ENCODE measurements around the gene LRRC26.
A peak's percentile ranks its signal among the peaks of the same experiment; 100 is the strongest.

LRRC26 gene

DNA sequence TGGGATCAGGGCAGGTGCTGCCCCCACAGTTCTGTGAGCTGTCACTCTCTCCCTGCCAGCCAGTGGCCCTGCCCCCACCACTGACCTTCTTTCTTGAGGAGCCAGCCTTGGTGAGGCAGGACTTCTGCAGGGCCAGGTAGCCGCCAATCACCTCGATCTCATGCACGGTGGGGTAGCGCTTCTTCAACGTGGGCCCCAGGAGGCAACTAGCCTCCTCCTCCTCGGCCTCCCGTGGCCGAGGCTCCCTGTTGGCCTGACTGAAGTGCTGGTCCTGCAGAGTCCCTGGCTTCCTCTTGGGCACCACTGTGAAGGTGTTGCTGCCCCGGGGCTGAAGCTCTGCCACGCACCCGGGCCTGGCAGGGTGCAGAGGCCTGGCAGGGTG lies 29.0 kb upstream of the LRRC26 start:
- DNase-seq: no peak

DNA sequence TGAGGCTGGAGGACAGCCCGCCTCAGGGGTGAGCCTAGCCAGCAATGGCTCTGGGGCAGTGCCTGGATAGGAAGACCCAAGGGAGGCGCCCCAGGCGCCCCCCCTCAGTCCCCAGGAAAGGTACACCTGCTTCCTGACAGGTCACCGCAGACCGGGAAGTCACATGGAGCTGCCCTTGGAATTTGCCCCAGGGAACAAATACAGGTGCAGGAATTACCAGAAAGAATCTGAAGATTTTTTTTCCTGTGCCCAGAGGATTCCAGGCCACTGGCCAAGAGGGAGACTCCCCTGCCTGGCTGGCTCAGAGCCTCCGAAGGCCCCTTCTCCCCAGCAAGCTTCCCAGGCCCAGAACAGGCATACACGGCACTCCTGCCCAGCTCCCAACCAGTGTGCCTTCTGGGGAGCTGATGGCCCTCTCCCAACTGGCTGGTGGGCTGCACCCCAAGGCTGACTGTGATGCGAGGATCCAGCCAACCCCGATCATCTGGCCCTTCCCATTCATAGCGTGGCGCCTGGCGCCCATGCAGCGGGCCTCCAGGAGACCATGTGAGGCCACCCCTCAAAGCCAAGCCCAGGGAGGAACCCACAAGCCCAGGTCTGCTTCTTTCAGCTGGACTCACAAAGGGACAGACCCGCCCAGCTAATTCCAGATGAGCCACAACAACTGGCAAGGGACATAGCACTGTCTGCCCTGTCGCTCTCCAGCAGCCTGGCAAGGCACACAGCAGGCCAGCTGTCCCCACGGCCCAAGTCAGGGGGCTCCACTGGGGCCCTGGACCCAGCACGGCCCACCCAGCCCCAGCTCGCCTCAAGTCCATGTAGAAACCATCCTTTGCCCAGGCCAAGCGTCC lies 28.4 kb upstream of the LRRC26 start:
- DNase-seq: no peak

DNA sequence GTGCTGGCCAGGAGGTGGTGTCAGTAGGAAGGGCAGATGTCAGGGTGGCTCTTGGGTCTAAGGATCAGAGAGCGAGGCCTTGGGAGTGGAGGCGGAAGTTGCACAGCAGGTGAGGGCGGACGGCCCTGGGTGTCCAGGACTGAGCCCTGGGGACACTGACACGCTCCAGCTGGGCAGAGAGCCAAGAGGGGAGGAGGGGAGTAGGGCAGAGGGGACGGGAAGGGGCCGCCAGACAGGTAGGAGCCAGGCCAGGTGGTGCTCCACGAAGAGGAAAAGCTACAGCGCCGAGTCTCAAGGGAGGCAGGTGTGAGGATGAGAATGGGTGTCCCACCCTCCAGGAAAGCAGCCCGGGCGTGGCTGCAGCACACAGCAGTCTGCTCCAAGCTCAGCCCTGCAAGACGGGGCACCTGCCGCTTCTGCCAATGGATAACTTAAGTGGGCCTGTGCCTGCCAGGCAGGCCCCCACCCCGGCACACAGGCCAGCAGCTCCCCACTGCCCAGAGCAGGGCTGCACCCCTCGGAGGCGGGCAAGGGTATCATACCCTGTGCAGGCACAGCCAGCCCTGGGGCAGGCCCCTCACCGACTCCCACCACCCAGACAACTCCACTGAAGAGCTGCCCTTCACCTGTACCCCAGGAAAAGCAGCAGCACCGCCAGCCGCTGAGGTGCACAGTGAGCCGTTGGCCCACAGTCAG lies 25.8 kb upstream of the LRRC26 start:
- DNase-seq: peak; percentile 84

DNA sequence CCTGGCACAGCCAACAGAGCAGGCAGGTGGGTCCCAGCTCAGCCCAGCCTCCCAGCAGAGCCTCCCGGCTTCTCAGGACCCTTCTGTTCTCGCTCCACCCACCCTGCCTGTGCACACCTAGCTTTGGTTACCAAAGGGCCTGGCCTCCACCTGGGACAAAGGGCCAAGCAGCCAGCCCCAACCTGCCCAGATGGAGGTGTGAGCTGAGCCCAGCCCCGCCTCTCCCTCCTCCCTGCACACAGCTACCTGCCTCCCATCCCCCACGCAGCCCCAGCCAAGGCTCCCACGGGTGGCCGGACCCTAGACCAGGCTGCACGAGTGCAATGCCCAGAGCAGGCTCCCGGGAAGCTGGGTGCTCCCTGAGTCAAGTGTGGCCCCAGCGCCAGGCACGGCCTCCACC lies 25.1 kb upstream of the LRRC26 start:
- no peak for DNase-seq

DNA sequence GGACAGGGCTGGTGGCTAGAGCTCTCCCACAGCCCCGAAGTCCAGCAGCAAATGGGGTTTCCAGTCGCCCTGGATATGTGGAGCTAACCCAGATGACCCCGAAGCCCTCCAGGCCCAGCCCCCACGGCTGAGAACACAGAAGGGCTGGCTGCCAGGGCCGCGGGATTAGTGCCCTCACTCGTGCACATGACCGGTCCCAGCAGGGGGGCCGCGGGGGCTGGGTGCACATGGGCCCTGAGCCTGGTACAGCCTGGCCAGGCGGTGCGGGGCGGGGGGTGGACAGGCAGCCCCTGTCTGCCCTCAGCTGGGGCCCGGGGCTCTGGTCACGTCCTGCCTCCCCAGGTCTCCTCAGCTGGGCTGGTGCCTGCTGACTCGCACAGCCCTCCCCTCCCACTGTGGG lies 24.5 kb upstream of the LRRC26 start:
- DNase-seq: no peak

DNA sequence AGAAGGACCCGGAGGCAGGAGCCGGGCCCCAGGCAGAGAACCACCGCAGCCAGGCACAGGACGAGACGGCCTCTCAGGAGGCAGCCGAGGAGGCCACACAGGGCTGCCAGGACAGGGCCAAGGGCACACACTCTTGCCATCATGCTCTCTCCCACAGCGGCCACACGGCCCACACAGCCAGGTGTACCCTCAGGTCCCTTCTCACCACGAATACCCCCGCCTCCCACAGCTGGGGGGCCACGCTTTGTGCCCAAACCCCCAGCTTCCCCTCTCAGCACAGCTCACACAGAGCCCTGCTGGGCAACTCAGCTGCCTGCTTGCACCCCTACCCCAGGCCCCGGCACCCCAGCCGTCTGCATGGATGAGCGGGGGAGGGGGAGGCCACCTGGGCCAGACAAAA lies 23.9 kb upstream of the LRRC26 start:
- DNase-seq: no peak

DNA sequence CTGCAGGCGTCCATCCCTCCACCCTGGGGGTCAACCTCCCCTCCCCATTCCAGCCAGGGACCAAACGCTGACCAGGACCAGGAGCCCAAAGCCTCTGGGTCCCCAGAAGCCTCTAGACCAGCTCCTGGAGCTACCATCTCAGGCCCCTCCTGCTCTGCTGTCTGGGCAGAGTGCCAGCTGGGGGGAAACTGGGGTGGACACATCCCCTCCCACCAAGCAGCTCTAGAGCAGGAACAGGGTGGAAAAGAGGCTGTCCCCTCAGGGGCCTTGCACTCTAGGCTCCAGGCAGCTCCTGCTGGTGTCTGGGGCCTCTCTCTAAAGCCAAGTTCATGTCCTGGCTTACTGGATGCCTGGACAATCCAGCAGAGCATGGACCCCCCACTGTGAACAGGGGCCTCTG lies 23.0 kb upstream of the LRRC26 start:
- no peak for DNase-seq

DNA sequence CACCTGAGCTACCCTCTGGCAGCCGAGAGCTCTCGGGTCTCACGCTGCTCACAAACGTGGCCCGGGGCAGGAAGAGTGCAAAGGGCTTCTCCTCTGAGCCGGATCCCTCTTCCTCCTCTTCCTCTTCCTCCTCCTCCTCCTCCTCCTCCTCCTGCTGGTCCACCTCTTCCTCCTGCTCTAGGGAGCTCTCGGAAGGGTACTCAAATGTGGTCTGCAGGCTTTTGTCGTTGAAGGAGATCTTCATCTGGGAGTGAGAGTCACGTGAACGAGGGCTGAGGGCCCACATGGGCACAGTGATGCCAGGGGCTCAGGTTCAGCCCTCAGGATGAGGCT lies 22.6 kb upstream of the LRRC26 start:
- DNase-seq: no peak

DNA sequence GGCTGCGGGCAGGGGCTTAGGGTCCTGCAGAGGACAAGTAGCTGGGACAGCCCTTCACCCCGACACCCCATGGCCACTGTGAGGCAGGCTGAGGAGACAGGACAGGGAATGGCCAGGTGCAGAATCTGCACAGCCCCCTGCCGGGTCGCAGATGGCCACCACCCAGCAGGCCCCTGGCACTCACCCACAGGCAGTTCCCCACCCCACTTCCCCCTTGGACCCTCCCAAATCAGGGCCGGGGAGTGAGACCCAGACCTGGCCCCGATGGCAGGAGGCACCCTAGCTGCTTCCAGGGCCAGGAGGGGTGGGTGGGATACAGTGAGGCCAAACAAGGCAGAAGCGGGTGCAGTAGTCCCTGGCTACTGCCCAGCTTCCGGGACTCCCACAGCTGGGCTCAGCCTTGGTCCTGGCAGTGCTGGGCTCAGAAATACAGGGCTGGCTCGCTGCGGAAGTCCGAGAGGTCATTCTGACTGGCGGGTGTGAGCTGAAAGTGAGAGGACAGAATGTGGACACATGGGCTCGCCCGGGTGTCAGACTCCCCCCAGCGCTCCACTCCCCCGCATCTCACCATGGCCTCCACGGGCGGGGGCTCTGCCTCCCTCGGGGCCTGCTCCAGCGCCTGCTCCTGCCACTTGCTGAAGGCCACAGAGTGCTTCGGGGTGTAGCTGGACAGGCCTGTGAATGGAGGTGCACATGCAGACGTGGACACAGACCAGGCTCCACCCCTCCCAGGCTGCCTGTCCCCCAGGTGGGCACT lies 22.0 kb upstream of the LRRC26 start:
- no peak for DNase-seq

DNA sequence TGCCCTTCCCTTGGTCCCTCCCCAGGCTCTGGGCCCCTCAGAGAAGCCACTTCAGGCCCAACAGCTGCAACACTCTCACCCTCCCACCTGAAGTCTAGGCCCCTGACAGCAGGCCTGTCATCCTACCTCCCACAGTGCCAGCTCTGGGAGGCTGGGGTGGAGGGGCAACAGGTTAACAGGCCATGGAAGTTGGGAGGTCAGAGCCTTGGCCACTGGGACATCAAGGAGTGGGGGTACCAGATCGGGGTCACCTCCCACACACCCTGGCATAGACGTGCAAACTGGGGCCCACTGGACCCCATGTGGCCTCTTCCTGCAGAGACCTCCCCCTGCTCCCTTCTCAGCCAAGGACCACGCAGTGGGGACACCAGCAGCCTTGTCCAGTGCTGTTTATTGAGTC lies 21.4 kb upstream of the LRRC26 start:
- no peak for DNase-seq

DNA sequence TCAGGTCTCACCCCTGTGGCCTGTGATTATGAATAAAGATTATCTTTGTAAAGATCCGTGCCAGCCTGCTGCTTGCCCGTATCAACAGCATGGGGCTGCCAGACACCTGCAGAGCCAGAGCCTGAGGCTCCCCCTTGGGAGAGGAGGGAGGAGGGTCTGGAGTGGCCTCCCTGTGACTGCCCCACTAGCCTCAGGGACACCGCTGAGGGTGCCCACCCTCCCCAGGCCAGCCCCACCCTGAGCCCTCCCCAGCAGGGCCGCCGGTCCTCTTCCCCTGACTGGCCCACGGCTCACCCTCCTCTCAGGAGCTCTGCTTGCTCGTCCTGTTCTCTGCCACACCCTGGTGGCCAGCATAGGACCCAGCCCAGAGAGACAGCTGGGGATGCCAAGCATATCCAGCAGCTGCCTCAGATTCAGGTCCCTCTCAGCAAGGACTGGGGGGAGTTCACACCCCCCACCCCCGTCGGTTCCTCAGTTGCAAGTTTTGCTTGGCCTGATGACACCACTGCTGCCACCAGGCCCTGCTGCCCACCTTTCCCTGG lies 20.5 kb upstream of the LRRC26 start:
- DNase-seq: no peak

DNA sequence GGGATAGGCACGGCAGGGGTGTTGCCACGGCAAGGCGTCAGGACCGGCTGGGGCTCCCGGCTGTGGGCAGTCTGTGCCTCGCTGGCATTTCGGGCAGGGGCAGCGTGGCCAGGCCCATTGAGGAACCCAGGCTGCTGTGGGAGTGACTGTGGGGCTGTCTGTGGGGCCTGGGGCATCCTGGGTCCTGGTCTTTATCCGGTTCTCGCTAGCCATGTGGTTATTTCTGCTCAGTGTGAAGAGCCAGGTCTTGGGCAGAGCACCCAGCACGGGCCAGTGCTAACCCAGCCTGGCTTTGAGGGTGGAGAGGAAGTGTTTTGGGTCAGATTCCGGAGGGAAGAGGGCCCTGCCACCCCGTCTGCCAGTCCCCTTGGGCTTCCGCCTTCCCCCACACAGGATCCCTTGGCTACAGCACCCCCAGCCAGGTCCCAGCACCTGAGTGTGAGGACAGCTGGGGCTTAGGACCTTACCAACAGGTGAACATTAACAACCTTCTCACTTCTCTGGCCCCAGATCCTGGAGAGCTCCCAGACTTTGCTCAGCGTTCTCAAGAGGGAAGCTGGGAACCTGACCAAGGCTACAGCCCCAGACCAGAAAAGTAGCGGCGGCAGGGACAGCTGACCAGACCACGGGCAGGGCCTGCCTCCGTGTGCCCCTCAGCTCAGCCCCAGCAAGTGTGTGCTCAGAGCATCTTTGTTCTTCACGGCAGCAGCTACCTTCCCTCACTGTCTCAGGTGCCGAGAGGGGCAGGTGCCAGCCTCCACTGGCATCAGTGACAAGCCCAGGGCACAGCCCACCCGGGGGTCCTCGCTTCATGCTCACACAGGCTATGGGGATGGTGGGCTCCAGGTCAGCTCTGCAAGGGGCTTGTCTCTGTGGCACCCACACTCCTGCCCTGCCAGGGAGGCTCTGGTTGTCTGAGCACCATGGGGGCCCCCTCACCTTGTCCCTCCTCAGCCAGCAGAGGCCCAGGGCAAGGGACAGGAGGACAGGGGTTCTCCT lies 19.7 kb upstream of the LRRC26 start:
- DNase-seq: no peak

DNA sequence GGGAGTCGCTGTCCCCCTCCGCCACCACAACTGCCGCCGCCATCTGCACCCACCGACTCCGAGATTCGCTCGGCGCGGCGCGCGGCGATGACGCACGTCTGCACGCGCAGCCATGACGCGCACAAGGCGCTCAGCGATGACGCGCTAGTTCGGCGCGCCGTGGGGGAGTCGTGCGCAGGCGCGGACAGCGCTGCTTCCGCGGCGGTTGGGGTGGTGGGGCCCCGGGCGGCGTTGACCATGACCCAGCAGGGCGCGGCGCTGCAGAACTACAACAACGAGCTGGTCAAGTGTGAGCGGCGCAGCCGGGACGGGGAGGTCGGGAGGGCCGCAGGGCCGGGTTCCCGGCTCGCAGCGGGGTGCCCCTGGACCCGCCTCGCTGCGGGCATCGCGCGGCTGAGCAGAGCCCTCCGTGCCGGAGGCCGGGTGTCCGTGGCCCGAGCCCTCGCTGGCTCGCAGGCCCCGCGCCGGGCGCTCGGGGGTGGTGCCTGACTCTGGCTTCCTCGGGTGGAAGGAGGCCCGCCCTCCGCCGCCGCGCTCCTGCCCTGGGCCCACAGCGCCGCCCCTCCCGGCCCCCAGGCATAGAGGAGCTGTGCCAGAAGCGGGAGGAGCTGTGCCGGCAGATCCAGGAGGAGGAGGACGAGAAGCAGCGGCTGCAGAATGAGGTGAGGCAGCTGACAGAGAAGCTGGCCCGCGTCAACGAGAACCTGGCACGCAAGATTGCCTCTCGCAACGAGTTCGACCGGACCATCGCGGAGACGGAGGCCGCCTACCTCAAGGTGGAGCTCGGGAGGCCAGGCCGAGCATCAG lies 18.8 kb upstream of the LRRC26 start, which contains the start of the genes ANAPC2 and SSNA1:
Gene ANAPC2, minus strand, starts transcription at position 71 of the 807 bp plus-strand sequence. Its CDS starts 28 bp downstream, at position 43.
Gene SSNA1, plus strand, starts transcription at position 187 of the 807 bp plus-strand sequence. Its CDS starts 51 bp downstream, at position 238.
- peak; percentile 50 for DNase-seq

DNA sequence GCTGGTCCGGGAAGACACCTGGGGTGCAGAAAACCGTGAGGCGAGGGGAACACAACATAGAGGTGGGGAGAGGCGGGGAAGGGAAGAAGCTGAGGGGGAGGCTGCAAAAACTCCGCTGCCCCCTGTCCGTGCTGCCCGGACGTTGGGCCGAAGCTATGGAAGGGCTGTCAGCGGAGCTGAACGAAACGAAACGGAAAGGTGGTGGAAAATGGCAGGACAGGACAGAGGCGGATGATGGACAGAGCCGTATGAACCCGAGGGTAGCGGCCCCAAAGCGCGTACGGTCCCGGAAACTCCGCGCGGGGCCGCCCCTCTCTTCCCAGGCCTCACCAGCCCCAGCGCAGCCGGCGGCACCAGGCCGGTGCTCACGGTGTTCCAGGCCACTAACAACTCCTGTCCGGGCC lies 18.2 kb upstream of the LRRC26 start:
- DNase-seq: no peak

DNA sequence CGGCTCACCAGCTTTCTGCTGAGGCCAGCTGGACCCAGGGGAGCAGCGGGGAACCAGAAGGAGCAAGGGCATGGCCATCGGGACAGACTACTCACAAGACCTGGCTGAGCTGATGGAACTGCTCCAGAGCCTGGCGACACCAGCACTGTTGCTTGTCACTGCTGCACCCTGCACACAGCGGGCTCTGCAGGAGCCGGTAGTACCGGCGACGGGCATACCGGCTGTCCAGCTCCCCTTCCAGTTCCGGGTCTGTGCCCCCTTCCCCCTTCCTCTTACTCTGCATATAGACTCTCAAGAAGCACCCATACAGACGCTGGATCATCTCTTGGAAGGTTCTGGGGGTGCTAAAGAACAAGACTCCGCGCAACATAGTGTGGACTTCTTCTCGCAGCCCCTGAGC lies 17.5 kb upstream of the LRRC26 start:
- DNase-seq: no peak

DNA sequence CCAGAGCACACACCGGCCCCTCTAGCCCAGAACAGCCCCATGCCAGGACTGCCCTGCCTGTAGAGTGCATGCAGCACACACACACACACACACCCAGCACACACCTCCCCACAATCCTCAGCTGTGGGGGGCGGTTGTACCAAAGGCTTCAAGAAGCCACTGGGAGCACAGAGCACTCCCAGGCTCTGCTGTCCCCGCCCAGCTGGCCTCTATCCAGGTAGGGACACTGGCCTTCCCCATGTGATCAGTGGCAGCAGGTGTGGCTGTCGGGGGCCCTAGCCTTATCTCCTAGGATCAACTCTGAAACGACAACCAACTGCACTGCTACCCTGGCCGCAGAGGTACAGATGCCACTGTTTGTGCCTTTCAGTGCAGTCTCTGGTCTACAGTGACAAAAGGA lies 16.5 kb upstream of the LRRC26 start:
- DNase-seq: no peak

DNA sequence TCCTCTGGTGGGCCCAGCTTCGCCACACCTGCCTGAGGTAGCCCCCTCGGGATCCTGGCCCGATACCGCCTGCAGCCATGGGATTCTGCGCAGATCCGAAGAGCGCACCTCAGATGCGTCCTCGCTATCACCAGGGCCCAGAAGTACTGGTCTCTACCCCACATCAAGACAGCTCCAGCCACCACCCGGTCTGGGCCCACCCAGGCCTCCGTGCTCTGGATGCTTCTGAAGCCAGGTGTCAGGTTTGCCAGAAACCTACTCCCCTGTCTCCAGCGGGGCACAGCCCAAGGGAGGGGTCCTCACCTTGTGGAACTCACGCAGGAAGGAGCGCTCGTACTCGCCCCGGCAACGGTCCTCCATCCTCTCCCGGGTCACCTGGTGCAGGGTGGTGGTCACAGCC lies 16.1 kb upstream of the LRRC26 start:
- DNase-seq: no peak

DNA sequence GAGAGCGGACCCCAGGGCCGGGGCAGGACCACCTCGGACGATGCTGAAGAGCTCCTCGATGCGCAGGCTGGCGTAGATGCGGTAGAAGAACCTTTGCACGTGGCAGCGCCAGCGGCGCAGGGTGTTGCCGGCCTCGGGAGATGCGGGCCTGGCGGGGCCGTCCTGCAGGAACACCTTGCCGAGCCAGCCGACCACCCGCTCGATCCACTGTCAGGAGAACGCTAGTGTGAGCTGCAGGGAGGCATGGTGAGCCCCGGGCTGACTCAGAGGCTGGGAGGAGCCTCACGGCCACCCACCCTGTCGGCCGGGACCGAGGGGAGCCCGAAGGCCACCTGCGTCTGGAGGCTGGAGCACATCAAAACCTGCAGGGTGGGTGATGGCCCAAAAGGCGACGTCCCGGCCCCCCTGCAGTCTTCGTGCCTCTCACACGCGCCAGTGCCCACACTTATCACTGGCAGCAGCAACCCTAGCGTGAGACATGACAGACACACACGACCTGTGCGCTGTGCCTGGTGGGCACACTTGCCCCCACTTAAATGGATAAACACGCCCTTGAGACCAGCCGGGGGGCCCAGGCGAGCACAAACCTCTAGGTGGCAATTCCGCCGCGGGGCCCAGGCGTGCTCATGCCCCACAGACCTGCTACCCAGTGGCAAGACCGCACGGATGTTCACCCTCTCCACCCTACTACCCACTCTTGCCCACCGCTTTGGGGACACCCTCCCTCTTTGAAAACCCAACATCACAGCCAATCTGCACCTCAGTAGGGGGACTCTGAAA lies 15.2 kb upstream of the LRRC26 start:
- DNase-seq: no peak

DNA sequence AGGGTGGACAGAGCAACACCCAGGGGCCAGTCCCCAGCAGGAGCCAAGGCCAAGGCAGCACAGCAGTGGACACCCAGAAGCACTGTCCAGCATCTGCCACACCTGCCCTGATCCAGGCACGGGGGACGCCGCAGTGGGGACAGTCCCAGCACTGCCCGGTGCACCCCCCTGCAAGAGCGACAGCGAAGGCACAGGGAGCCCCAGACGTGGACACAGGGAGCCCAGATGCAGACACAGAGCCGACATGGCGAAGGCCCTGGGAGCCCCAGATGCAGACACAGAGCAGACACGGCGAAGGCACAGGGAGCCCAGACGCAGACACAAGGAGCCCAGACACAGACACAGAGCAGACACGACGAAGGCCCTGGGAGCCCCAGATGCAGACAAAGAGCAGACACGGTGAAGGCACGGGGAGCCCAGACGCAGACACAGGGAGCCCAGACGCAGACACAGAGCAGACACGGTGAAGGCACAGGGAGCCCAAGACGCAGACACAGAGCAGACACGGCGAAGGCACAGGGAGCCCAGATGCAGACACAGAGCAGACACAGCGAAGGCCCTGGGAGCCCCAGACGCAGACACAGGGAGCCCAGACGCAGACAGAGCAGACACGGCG lies 14.2 kb upstream of the LRRC26 start:
- no peak for DNase-seq

DNA sequence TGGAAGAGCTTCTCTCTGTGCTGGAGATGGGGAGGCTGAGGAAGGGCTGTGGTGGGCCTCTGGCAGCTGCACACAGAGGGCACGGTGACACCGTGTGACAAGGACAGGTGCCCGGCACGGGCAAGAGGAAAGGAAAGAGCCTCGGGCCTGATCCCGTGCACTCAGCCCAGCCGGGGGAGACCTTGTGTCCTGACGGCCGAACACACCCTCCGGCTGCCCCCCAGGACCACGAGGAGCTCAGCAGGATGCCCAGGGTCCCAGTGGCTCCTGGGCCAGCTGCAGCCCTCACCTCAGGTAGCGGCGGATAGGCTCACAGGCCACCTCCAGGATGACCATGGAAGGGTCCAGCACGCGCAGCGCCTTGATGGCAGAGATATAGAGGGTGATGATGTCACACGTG lies 13.0 kb upstream of the LRRC26 start:
- DNase-seq: no peak

Measured in NCI-H526 treated with DMSO at 0.1 percent for 48 hours (cell line).